ENCODE measurements around the gene ARHGEF19.
"Not testable (repeated sequence)": the region's sequence is repeated elsewhere in the genome, so short reads cannot be mapped to it uniquely, and the experiment has no call there.

ARHGEF19 gene

DNA sequence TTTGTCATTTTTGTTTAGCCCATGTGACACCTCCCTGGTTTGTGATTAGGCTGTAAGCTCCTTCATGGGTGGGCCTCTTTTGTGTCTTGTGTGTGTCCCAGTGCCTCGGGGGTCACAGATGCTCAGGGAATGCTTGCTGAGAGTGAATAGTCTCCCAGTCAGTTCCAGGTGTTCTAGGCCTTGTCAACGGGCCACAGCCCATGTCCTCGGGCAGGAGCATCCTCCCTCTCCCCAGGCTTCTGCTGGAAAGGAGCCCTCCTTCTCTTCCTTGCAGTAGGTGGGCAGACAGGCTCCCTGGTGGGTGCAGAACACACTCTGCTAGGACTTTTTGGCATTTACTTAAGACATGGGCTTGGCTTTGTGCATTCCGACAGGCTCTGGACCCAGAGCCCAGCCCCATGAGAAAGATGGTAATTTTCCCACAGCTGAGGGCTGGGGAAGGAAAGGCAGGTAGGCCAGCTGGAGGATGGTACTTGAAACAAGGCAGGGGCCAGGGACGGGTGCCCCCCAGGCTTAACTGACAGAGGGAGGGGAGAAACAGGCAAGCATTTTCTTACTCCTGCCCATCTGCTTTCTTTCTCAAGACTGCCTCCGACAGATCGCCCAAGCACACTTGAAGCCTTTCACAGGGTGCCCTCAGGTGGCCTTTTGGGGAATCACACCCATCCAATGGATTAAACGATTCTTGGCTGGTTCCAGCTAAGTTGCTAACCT, 31.6 kb upstream of the ARHGEF19 start:
- peak; percentile 80 for DNase-seq (ENCODE audit: low spot score)

DNA sequence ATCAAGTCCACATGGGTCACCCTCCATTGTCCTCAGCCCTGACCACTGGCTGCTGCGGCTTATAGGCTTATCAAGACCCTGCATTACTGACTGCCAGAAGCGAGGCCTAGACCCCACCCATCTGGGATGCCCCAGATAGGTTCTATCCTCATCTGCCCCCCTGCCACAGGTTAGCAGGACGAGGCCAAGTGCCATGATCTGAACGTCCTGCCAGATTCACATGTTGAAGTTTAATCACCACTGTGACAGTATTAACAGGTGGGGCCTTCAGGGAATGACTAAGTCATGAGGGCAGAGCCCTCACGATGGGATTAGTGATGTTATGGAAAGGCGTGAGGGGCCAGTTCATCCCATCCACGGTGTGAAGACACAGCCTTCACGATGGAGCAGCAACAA, 30.8 kb upstream of the ARHGEF19 start:
- DNase-seq (ENCODE audit: low spot score) = no peak

GRCh38 chr1:16242556-16243214, 30.2 kb upstream of the ARHGEF19 start:
- DNase-seq (ENCODE audit: low spot score) = no peak

GRCh38 chr1:16241221-16241708, 28.8 kb upstream of the ARHGEF19 start:
- DNase-seq (ENCODE audit: low spot score) = no peak

DNA sequence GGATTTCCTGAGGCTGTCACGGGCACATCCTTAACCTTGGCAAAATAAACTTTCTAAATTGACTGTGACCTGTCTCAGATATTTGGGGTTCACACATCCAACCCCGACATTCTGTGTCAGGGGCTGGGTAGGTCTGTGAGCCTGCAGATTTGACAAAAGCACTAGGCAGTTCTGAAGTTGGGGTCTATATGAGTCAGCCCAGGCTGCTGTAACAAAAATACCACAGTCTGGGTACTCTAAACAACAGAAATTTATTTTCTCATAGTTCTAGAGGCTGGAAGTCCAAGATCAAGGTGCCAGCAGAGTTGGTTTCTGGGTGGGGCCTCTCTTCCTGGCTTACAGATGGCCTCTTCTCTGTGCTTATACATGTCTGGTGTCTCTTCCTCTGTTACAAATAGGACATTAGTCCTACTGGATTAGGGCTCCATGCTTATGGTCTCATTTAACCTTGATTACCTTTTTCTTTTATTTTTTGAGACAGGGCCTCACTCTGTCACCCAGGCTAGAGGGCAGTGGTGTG, 27.6 kb upstream of the ARHGEF19 start:
- DNase-seq (ENCODE audit: low spot score) = no peak

- no peak for DNase-seq (ENCODE audit: low spot score)
Measured at GRCh38 chr1:16237343-16237830, 24.9 kb upstream of the ARHGEF19 start.

DNA sequence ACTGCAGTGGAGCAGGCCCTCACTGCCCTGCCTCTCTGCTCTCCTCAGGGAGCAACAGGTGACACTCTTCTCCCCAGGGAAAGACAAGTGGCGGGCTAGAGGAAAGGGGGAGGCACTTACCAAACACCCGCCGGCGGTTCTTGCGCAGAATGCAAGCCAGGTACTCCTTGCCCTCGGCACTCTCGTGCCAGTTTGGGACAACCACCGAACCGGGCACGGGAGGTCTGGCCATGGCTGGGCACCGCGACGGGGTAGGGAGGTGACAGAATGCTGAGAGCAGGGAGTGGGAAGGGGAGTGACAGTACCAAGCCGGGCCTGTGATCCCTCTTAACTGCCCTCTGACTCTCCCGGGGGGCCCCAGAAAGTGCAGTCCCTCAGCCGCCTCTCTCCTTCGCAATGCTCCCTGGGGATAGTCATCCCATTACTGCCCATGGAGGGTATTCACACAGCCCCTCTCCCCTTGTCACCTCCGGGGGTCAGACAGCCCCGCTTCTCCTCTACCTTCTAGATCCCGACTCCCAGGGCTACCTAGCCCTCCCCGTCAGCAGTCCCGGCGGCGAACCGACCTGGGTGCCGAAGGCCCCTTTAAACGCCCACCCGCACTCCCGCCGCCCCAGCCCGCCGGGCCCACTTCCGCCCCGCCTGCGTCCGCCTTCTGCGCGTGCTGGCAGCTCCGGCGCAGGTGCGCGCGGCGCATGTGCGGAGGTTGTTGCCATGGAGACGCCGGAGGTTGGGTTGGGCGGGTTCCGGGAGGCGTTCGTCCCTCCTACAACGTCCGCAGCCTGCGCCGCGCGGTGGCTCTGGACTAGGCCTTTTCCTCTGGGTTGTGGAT, 24.3 kb upstream of the ARHGEF19 start, which contains the start of gene CPLANE2:
TSS of gene CPLANE2 (minus strand) at position 673 of the 832 bp plus-strand sequence. CDS start at position 232, 441 bp downstream.
- DNase-seq (ENCODE audit: low spot score) = peak; percentile 96

GRCh38 chr1:16235944-16236510, 23.6 kb upstream of the ARHGEF19 start:
- DNase-seq (ENCODE audit: low spot score) = peak; percentile 61

- no peak for DNase-seq (ENCODE audit: low spot score)
Measured at GRCh38 chr1:16235347-16235746, 22.9 kb upstream of the ARHGEF19 start.

- no peak for DNase-seq (ENCODE audit: low spot score)
Measured at GRCh38 chr1:16233431-16233830, 21.0 kb upstream of the ARHGEF19 start.

DNA sequence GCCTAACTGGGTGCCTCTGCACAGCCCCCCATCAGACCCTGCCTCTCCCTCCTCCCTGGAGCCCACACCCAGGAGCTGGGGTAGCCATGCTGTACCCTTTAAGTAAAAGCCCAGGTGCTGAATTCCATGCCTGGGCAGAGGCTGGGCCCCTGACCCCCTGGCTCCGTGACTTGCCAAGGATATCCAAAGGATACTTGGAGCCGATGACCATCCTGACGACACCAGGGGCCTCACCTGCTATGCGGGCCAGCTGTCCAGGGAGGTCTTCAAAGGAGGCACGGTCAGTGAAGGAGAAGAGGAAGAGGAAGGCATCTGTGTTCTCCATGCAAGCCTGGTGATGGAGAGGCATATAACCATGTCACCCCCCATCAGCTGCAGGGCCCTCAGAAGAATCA, 19.9 kb upstream of the ARHGEF19 start:
- DNase-seq (ENCODE audit: low spot score) = no peak

DNA sequence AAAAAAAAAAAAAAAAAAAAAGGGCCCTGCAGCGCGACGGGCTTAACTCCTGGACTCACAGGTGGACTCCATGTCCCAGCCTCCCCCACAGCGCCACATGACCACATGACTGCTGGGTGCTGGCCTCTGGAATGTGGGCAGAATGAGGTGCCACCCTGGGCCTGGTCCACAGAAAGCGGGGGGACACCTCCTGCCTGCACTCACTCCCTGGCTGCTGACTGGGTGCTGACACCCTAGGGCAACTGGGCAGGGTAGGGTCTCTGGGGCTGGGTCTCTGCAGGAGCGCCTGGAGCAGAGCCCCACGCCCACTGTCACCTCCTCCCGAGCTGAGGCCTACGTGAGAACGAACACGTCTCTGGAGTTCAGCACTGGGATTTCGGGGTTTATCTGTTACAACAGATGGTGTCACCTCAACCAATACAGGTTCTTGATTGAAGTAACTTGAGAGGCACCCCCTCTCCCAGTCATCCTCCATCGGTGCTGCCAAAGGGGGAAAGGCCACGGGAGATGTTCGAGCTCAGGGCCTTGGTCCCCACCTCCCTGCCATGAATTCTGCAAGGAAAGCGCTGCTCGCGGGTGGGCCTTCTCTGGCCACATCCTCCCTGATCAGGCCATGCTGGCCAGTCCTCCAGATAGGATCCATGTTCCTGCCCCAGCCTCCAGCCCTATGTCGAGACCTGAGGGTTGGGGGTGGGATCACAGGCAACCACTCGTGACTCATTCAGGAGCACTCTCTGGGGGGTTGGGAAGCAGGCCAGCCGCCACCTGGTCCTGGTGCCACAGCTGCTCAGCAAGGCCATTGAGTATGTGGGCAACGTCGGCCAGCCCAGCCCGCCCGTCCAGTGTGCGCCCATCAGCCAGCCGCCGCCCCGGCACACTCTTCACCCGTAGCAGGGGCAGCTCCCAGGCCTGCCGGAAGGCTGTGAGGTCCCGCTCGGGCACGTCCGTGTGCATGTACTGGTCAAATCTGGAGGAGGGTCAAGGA, 19.2 kb upstream of the ARHGEF19 start:
- DNase-seq (ENCODE audit: low spot score) = no peak

GRCh38 chr1:16230744-16231143, 18.3 kb upstream of the ARHGEF19 start:
- DNase-seq (ENCODE audit: low spot score) = no peak

- no peak for DNase-seq (ENCODE audit: low spot score)
Measured at GRCh38 chr1:16229976-16230740, 17.7 kb upstream of the ARHGEF19 start.

DNA sequence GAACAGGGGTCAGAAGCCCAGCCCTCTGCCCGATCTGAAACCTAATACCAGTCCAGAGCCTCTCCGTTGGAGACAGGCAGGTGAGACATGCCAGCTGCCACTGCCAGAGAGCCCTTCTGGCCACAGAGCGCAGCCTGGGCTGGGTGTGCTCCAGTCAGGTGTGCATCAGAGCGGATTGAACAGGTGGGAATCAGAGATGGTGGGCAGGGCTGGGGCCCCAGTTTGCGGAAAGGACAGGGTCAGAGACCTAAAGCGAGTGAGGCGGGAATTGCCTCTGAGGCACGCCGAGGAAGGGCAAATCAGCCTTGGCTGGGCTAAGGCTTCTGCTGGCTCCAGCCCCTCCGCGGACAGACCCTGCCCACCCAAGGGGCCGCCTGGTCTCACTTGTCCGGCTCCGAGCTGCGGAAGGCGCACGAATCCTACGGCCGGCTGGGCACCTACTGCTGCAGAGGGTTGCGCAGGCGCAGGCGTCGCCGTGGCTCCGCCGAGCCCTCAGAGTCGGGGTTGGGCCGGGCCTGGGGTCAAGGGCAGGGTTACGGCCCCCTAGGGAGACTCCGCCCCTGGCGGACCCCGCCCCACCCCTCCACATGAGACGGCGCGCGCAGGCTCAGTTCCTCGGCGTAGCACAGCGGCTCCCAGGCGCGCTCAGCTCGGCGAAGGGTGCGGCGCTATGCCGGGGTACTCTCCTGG, 14.2 kb upstream of the ARHGEF19 start:
- no peak for DNase-seq (ENCODE audit: low spot score)

- DNase-seq (ENCODE audit: low spot score) = no peak
Measured at GRCh38 chr1:16226129-16226489, 13.7 kb upstream of the ARHGEF19 start.

- DNase-seq (ENCODE audit: low spot score) = no peak
Measured at GRCh38 chr1:16224472-16224871, 12.0 kb upstream of the ARHGEF19 start.

DNA sequence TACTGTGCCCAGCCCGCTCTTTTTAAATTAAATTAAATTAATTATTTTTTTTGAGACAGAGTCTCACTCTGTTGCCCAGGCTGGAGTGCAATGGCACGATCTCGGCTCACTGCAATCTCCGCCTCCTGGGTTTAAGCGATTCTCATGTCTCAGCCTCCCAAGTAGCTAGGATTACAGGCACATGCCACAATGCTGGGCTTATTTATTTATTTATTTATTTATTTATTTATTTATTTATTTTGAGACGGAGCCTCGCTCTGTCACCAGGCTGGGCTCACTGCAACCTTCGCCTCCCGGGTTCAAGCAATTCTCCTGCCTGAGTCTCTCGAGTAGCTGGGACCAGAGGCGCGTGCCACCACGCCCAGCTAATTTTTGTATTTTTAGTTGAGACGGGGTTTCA, 10.3 kb upstream of the ARHGEF19 start:
- not testable (repeated sequence) for DNase-seq (ENCODE audit: low spot score)

DNA sequence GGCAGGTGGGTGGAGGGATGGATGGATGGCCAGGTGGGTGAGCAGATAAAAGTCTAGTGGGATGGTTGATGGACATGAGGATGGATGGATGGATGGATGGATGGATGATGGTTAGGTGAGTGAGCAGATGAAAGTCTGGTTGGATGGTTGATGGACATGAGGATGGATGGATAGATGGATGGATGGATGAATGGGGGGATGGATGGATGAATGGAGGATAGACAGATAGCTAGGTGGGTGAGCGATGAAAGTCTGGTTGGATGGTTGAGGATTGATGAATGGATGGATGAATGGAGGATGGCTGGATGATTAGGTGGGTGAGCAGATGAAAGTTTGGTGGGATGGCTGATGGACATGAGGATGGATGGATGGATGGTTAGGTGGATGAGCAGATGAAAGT, 9.0 kb upstream of the ARHGEF19 start:
- DNase-seq (ENCODE audit: low spot score) = no peak

All from CD4-positive, alpha-beta T cell treated with Interleukin-2 at 100 ng/mL for 4 hours (primary cell).